ENCODE results near the gene RGS18. TPM values are rescaled to one million over a fixed set of nuclear protein-coding genes. Genes with fewer than 3 reads are reported as not detected.

RGS18 gene
- total RNA-seq, 2 donors from 2014 or later: not detected

DNA sequence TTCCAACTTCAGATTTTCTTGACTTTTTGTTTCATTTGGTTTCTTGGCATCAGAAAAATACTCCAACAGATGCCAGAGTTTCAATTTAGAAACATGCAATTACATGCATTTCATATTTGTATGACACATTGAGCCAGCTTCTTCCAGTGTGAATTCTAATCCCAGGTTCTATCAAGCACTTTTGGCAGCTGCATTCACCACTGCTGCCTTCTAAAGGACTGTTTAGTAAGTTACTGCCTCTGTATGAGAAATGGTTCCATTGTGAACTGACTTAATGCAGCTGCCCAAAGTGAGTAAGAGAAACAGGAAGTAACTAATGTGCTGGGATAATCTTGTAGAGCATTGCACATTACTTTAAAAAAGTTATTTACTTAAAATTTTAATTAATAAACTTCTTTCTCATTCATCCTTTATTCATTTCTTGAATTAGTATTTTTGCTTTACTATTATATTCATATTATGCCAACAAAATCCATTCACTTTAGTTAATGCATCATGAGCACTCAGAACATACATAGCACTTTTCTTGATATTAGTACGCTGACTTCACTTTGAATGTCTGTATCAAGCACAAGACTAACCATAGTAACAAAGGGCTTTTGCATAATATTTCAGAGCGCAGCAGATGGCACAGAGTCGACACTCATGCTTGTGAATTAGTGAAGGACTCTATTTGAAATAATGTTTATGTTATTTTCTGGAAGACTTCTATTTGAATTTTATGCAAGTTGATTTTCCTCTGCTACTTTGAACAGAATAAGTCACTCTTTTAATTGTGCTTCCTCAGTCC, 9.8 kb downstream of the RGS18 start:
- Mint-ChIP-seq H3K36me3 (ENCODE audit: low read depth) (no peaks in the 10 kb centered on the region), H3K9me3 (peaks cover 14% of the 10 kb centered on the region), H3K27ac (no peak overlapping the region), H3K4me3 (no peak overlapping the region), H3K4me1 (peaks cover 9% of the 10 kb centered on the region), H3K27me3 (ENCODE audit: insufficient read depth) (no peaks in the 10 kb centered on the region)
- 97 to 100% methylated on average over 2 to 3 of the region's 3 CpGs for WGBS, 2 experiments (ENCODE audit: insufficient coverage in 1 of 2, insufficient read length in 1 of 2)
- Histone ChIP-seq H3K36me3 (ENCODE audit: control insufficient read depth, insufficient read depth, low read length) (no peaks in the 10 kb centered on the region), H3K4me3 (ENCODE audit: low read length) (no peak overlapping the region), H3K27ac (ENCODE audit: low read depth, low read length) (no peak overlapping the region), H3K9me3 (ENCODE audit: control insufficient read depth, low read length) (peaks cover 14% of the 10 kb centered on the region), H3K9ac (ENCODE audit: extremely low read depth, low read length, poor library complexity, severe bottlenecking) (no peak overlapping the region), H3K4me1 (ENCODE audit: control insufficient read depth, insufficient read depth, low read length) (no peaks in the 10 kb centered on the region), H3K27me3 (ENCODE audit: control insufficient read depth, insufficient read depth, low read length, poor library complexity, severe bottlenecking) (no peaks in the 10 kb centered on the region)
- TF ChIP-seq, protein P1, sequence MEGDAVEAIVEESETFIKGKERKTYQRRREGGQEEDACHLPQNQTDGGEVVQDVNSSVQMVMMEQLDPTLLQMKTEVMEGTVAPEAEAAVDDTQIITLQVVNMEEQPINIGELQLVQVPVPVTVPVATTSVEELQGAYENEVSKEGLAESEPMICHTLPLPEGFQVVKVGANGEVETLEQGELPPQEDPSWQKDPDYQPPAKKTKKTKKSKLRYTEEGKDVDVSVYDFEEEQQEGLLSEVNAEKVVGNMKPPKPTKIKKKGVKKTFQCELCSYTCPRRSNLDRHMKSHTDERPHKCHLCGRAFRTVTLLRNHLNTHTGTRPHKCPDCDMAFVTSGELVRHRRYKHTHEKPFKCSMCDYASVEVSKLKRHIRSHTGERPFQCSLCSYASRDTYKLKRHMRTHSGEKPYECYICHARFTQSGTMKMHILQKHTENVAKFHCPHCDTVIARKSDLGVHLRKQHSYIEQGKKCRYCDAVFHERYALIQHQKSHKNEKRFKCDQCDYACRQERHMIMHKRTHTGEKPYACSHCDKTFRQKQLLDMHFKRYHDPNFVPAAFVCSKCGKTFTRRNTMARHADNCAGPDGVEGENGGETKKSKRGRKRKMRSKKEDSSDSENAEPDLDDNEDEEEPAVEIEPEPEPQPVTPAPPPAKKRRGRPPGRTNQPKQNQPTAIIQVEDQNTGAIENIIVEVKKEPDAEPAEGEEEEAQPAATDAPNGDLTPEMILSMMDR (conservative IDR thresholded peaks at IDR 0.05): no peak
- DNase-seq: no peak

DNA sequence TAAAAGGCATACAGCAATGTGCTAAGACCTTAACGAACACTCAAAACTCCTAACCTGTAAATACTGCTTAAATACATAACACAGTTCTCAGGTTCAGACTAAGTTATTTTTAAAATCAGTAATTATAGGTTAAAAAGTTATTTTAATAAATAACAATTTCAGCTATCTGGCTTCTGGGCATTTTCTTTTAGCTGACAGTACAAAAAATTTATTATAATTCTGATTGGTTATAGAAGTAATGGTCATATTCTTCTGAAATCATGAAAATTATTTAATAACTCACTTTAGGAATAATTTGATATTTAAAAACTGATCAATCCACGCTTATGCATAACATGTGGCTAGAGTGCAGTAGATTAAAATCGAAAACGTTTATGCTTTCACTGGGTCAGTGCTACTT, 10.7 kb downstream of the RGS18 start:
- no peak overlapping the region for H3K27ac Mint-ChIP-seq
- TF ChIP-seq, protein P1 (conservative IDR thresholded peaks at IDR 0.05): no peak
- DNase-seq: no peak
- H3K9ac ChIP-seq (ENCODE audit: extremely low read depth, low read length, poor library complexity, severe bottlenecking): no peak overlapping the region
- H3K9me3 Mint-ChIP-seq: peaks cover 13% of the 10 kb centered on the region
- H3K4me1 ChIP-seq (ENCODE audit: control insufficient read depth, insufficient read depth, low read length): no peaks in the 10 kb centered on the region
- no peak overlapping the region for H3K27ac ChIP-seq (ENCODE audit: low read depth, low read length)
- no peaks in the 10 kb centered on the region for H3K36me3 ChIP-seq (ENCODE audit: control insufficient read depth, insufficient read depth, low read length)
- no peaks in the 10 kb centered on the region for H3K36me3 Mint-ChIP-seq (ENCODE audit: low read depth)
- H3K4me3 ChIP-seq (ENCODE audit: low read length): no peak overlapping the region
- peaks cover 14% of the 10 kb centered on the region for H3K9me3 ChIP-seq (ENCODE audit: control insufficient read depth, low read length)
- H3K4me3 Mint-ChIP-seq: no peak overlapping the region
- peaks cover 9% of the 10 kb centered on the region for H3K4me1 Mint-ChIP-seq
- H3K27me3 ChIP-seq (ENCODE audit: control insufficient read depth, insufficient read depth, low read length, poor library complexity, severe bottlenecking): no peaks in the 10 kb centered on the region
- H3K27me3 Mint-ChIP-seq (ENCODE audit: insufficient read depth): no peaks in the 10 kb centered on the region
- 93 to 100% methylated on average over 2 to 4 of the region's 4 CpGs for WGBS, 2 experiments (ENCODE audit: insufficient coverage in 1 of 2, insufficient read length in 1 of 2)

DNA sequence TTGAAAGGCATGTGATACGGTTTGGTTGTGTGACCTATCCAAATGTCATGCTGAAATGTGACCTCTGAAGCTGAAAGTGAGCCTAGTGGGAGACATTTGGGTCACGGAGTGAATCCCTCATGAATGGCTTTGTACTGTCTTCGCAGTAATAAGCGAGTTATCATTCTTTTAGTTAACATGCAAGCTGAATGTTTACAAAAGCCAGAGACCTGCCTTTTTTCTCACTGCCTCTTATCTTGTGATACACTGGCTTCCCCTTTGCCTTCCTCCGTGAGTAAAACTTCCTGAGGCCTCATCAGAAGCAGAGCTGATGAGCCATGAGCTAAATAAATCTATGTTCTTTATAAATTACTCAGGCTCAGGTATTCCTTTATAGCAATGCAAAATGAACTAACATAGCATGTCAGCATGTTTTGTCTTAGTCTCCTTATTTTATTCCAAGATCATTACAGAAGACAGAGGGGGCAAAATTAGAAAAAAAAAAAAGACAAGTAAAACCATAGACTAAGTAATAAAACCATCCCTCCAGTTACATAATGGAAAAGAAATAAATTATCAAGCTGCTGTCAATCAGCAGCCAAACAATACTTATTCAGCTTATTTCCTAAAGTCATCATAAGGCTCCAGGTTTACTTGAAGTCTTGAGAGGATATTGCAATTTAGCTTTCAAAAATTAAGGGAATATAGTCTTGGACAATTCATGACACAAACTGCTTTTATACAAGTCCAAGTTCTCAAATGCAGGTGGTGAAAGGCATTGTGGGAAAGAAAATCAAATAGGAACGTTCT, 12.1 kb downstream of the RGS18 start:
- no peaks in the 10 kb centered on the region for H3K36me3 Mint-ChIP-seq (ENCODE audit: low read depth)
- Histone ChIP-seq H3K4me3 (ENCODE audit: low read length) (no peak overlapping the region), H3K9me3 (ENCODE audit: control insufficient read depth, low read length) (peaks cover 3% of the 10 kb centered on the region), H3K27me3 (ENCODE audit: control insufficient read depth, insufficient read depth, low read length, poor library complexity, severe bottlenecking) (no peaks in the 10 kb centered on the region), H3K9ac (ENCODE audit: extremely low read depth, low read length, poor library complexity, severe bottlenecking) (no peak overlapping the region), H3K4me1 (ENCODE audit: control insufficient read depth, insufficient read depth, low read length) (no peaks in the 10 kb centered on the region), H3K27ac (ENCODE audit: low read depth, low read length) (no peak overlapping the region), H3K36me3 (ENCODE audit: control insufficient read depth, insufficient read depth, low read length) (no peaks in the 10 kb centered on the region)
- H3K27me3 Mint-ChIP-seq (ENCODE audit: insufficient read depth): no peaks in the 10 kb centered on the region
- peaks cover 9% of the 10 kb centered on the region for H3K4me1 Mint-ChIP-seq
- TF ChIP-seq, protein P1 (conservative IDR thresholded peaks at IDR 0.05): no peak
- no peak overlapping the region for H3K4me3 Mint-ChIP-seq
- DNase-seq: no peak
- WGBS, 2 experiments (ENCODE audit: insufficient coverage in 1 of 2, insufficient read length in 1 of 2): 83 to 90% methylated on average over 3 to 6 of the region's 6 CpGs
- H3K9me3 Mint-ChIP-seq: peaks cover 1% of the 10 kb centered on the region
- no peak overlapping the region for H3K27ac Mint-ChIP-seq

All from endodermal cell (in vitro differentiated cells).